Suprapubic skin (tissue), 3 donors: ENCODE measurements around the gene KCND3.

Experiments used
- CTCF ChIP-seq, 2 donors: fragments of 200-600 bp in 1 of 2; fragments of 450-650 bp in 1 of 2; sonication (generic) in 1 of 2; IDR thresholded peaks; one replicate each; pipeline ENCODE4 v1.5.1; 2016 to 2019; ENCODE audit warnings: antibody characterized with exemption in 2 of 2, mild to moderate bottlenecking in 1 of 2, moderate library complexity in 1 of 2
- POLR2A ChIP-seq, 2 donors: fragments of 450-650 bp; IDR thresholded peaks; one replicate each; pipeline ENCODE4 v1.6.1; 2017; ENCODE audit warnings: antibody characterized with exemption in 2 of 2, mild to moderate bottlenecking in 2 of 2, moderate library complexity in 2 of 2

DNA sequence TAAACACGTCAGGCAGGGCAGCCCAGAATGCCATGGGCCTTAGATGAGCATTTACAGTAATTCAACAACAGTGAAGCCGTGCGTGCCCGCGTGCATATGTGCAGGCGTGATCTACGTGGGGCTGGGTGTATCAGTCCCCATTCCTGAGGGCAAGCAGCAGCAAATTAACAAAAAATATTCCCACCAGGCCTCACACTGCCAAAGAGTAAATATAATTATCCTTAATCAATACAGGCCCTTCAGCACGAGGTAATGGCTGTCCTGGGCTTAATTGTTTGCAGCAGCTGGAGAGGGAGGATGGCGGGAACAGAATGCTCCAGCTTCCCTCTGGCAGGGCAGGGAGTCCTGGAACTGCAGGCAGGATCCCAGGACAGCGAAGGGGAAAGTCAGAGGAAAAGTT, 142.0 kb downstream of the KCND3 start:
- TF ChIP-seq CTCF (IDR thresholded peaks at IDR 0.05) (no peak), POLR2A (IDR thresholded peaks at IDR 0.05) (no peak)
